ENCODE measurements around the gene SMG5.

SMG5 gene

DNA sequence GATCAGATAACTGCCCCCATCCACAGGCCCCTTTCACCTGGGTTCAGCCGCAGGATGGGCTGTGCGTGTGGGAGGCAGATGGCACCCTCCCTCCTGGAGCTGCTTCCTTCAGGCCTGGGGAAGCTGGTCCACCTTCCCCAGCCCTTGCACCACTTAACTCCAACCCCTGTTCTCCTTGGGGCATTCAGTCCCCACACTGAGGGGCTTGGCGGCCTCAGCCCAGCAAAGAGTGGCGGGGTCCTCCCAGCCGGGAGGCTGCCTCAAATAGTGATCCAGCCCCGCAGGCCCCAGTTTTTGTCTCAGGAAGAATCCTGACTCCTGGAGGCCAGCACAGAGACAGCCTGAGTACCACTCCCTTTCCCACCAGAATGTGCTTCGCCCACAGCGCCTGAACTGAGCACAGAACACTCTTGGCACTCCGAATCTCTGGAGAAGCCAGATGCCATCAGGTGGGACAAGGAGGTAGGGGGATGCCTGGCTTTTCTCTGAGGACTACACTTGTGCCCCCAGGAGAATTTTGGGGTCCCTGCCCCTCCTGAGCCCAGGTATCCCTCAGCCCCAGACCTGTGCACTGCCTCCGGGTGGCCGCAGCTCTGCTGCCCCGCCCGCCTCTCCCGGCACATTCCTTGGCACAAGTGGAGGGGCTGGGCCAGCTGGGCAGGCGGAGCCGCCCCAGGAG lies 35.7 kb downstream of the SMG5 start:
- Histone ChIP-seq H3K4me3 (ENCODE audit: low read length in 2 of 2) (no peak overlapping the region), H3K27me3 (ENCODE audit: control insufficient read depth in 2 of 2, insufficient read depth in 2 of 2, low read length in 2 of 2) (peaks cover 18 to 22% of the 10 kb centered on the region in 2 donors), H3K36me3 (ENCODE audit: control insufficient read depth in 2 of 2, insufficient read depth in 2 of 2, low read length in 2 of 2) (peaks cover 20 to 25% of the 10 kb centered on the region in 2 donors), H3K9ac (ENCODE audit: low read depth in 1 of 2, low read length in 2 of 2) (no peak overlapping the region), H3K4me1 (ENCODE audit: control insufficient read depth in 2 of 2, insufficient read depth in 2 of 2, low read length in 2 of 2) (peaks cover 10 to 16% of the 10 kb centered on the region in 2 donors), H3K9me3 (ENCODE audit: control insufficient read depth in 2 of 2, low read length in 2 of 2) (no peaks in the 10 kb centered on the region), H3K27ac (ENCODE audit: low read depth in 2 of 2, low read length in 2 of 2) (no peak overlapping the region)

DNA sequence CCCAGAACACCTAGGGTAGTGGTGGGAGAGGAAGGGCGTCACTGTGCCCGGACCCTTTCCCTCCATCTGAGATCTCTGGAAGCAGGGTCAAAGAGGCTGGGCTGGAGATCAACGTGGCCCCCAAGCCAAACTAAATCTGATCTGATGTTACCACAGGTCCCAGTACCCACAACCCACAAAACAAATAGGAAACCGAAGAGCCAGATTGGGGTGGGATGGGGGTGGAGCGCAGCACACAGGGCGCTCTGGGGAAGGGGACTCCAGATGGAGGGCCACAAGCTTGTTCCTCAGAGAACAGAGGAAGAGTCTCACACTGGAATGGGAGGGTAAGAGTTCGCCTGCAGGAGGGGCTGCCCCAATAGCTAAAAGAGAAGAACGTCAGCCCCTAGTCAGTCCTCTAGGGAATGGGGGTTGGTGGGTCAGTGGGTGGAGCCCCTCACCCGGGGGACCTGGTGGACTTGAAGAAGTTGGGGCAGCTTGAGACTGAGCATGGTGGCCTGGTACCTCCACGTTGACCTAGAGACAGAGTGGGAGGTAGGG lies 36.3 kb downstream of the SMG5 start:
- no peak overlapping the region for H3K9ac ChIP-seq (ENCODE audit: low read depth in 1 of 2, low read length in 2 of 2)
- H3K27ac ChIP-seq (ENCODE audit: low read depth in 2 of 2, low read length in 2 of 2), result no peak overlapping the region
- H3K4me3 ChIP-seq (ENCODE audit: low read length in 2 of 2), result peak overlapping the region; percentile 49 to 50

GRCh38 chr1:156245451-156246232 lies 37.0 kb downstream of the SMG5 start:
- H3K4me3 ChIP-seq (ENCODE audit: low read length in 2 of 2), result peak overlapping the region; percentile 49 to 50

More for the DNA sequence above, 36.3 kb downstream of the SMG5 start:
- peaks cover 14 to 19% of the 10 kb centered on the region in 2 donors for H3K36me3 ChIP-seq (ENCODE audit: control insufficient read depth in 2 of 2, insufficient read depth in 2 of 2, low read length in 2 of 2)
- H3K27me3 ChIP-seq (ENCODE audit: control insufficient read depth in 2 of 2, insufficient read depth in 2 of 2, low read length in 2 of 2), result peaks cover 18 to 22% of the 10 kb centered on the region in 2 donors
- no peaks in the 10 kb centered on the region for H3K9me3 ChIP-seq (ENCODE audit: control insufficient read depth in 2 of 2, low read length in 2 of 2)
- peaks cover 10 to 15% of the 10 kb centered on the region in 2 donors for H3K4me1 ChIP-seq (ENCODE audit: control insufficient read depth in 2 of 2, insufficient read depth in 2 of 2, low read length in 2 of 2)

DNA sequence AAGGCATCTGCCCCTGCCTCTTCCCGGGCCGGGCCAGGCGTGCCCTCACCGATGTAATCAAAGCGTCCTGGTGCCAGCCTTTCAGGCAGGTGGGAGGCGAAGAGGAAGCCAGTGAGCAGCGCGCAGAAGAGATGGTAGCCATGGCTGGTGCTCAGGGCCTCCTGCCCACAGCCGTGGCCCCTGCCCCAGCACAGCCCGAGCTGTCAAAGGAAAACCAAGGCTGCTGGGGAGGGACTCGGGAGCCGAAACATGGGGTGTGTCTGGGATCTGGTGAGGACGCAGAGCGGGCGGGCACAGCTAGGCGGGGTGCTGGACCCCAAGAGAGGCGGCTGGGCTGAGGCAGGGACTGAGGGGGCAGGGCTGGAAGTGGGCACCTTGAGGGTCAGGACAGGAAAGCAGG lies 37.9 kb downstream of the SMG5 start:
- Histone ChIP-seq H3K4me3 (ENCODE audit: low read length in 2 of 2) (no peak overlapping the region), H3K36me3 (ENCODE audit: control insufficient read depth in 2 of 2, insufficient read depth in 2 of 2, low read length in 2 of 2) (peaks cover 1 to 8% of the 10 kb centered on the region in 2 donors), H3K9ac (ENCODE audit: low read depth in 1 of 2, low read length in 2 of 2) (no peak overlapping the region), H3K27me3 (ENCODE audit: control insufficient read depth in 2 of 2, insufficient read depth in 2 of 2, low read length in 2 of 2) (peaks cover 18 to 22% of the 10 kb centered on the region in 2 donors), H3K9me3 (ENCODE audit: control insufficient read depth in 2 of 2, low read length in 2 of 2) (no peaks in the 10 kb centered on the region), H3K27ac (ENCODE audit: low read depth in 2 of 2, low read length in 2 of 2) (no peak overlapping the region), H3K4me1 (ENCODE audit: control insufficient read depth in 2 of 2, insufficient read depth in 2 of 2, low read length in 2 of 2) (peaks cover 10 to 12% of the 10 kb centered on the region in 2 donors)

More at GRCh38 chr1:156245451-156246232, 37.0 kb downstream of the SMG5 start:
- Histone ChIP-seq H3K4me1 (ENCODE audit: control insufficient read depth in 2 of 2, insufficient read depth in 2 of 2, low read length in 2 of 2) (peaks cover 10 to 12% of the 10 kb centered on the region in 2 donors), H3K27ac (ENCODE audit: low read depth in 2 of 2, low read length in 2 of 2) (no peak overlapping the region), H3K36me3 (ENCODE audit: control insufficient read depth in 2 of 2, insufficient read depth in 2 of 2, low read length in 2 of 2) (peaks cover 7 to 13% of the 10 kb centered on the region in 2 donors), H3K27me3 (ENCODE audit: control insufficient read depth in 2 of 2, insufficient read depth in 2 of 2, low read length in 2 of 2) (peaks cover 18 to 22% of the 10 kb centered on the region in 2 donors), H3K9me3 (ENCODE audit: control insufficient read depth in 2 of 2, low read length in 2 of 2) (no peaks in the 10 kb centered on the region), H3K9ac (ENCODE audit: low read depth in 1 of 2, low read length in 2 of 2) (peak overlapping the region in 1 of 2 donors; percentile 18)

DNA sequence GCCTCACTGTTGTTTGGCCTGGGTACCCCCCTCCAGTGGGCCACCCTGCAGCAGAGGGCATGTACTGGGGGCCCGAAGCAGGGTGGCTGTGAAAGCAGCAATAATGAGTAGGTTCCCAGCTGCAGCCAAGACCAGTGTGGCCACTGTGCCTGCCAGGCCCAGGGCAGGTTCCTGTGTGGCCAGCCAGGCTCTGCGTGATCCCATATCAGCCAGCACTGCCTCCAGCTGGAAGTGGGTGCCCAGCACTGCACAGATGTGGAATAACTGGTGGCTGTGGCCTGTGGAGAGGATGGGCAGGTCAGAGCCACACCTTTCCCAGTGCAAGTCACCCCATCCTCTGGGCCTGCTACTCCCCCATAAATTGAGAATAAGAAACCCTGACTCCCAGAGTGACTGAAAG lies 38.5 kb downstream of the SMG5 start:
- no peaks in the 10 kb centered on the region for H3K9me3 ChIP-seq (ENCODE audit: control insufficient read depth in 2 of 2, low read length in 2 of 2)
- H3K36me3 ChIP-seq (ENCODE audit: control insufficient read depth in 2 of 2, insufficient read depth in 2 of 2, low read length in 2 of 2), result peaks cover 0 to 10% of the 10 kb centered on the region in 2 donors
- peaks cover 10 to 12% of the 10 kb centered on the region in 2 donors for H3K4me1 ChIP-seq (ENCODE audit: control insufficient read depth in 2 of 2, insufficient read depth in 2 of 2, low read length in 2 of 2)
- H3K27ac ChIP-seq (ENCODE audit: low read depth in 2 of 2, low read length in 2 of 2), result no peak overlapping the region
- H3K9ac ChIP-seq (ENCODE audit: low read depth in 1 of 2, low read length in 2 of 2), result no peak overlapping the region
- H3K27me3 ChIP-seq (ENCODE audit: control insufficient read depth in 2 of 2, insufficient read depth in 2 of 2, low read length in 2 of 2), result peaks cover 18 to 22% of the 10 kb centered on the region in 2 donors
- H3K4me3 ChIP-seq (ENCODE audit: low read length in 2 of 2), result no peak overlapping the region

DNA sequence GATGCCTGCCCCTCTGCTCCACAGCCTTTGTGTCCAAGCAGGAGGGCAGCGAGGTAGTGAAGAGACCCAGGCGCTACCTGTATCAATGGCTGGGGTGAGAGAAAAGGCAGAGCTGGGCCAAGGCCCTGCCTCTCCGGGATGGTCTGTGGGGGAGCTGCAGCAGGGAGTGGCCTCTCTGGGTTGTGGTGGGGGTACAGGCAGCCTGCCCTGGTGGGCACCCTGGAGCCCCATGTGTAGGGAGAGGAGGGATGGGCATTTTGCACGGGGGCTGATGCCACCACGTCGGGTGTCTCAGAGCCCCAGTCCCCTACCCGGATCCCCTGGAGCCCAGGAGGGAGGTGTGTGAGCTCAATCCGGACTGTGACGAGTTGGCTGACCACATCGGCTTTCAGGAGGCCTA lies 39.9 kb downstream of the SMG5 start:
- peaks cover 10 to 12% of the 10 kb centered on the region in 2 donors for H3K4me1 ChIP-seq (ENCODE audit: control insufficient read depth in 2 of 2, insufficient read depth in 2 of 2, low read length in 2 of 2)
- peaks cover 6 to 21% of the 10 kb centered on the region in 2 donors for H3K36me3 ChIP-seq (ENCODE audit: control insufficient read depth in 2 of 2, insufficient read depth in 2 of 2, low read length in 2 of 2)
- H3K9ac ChIP-seq (ENCODE audit: low read depth in 1 of 2, low read length in 2 of 2), result no peak overlapping the region
- peaks cover 18 to 22% of the 10 kb centered on the region in 2 donors for H3K27me3 ChIP-seq (ENCODE audit: control insufficient read depth in 2 of 2, insufficient read depth in 2 of 2, low read length in 2 of 2)
- H3K4me3 ChIP-seq (ENCODE audit: low read length in 2 of 2), result no peak overlapping the region
- H3K27ac ChIP-seq (ENCODE audit: low read depth in 2 of 2, low read length in 2 of 2), result no peak overlapping the region
- no peaks in the 10 kb centered on the region for H3K9me3 ChIP-seq (ENCODE audit: control insufficient read depth in 2 of 2, low read length in 2 of 2)

- H3K4me1 ChIP-seq (ENCODE audit: control insufficient read depth in 2 of 2, insufficient read depth in 2 of 2, low read length in 2 of 2), result peaks cover 10 to 12% of the 10 kb centered on the region in 2 donors
- H3K36me3 ChIP-seq (ENCODE audit: control insufficient read depth in 2 of 2, insufficient read depth in 2 of 2, low read length in 2 of 2), result peaks cover 8 to 23% of the 10 kb centered on the region in 2 donors
- H3K27me3 ChIP-seq (ENCODE audit: control insufficient read depth in 2 of 2, insufficient read depth in 2 of 2, low read length in 2 of 2), result peaks cover 18 to 22% of the 10 kb centered on the region in 2 donors
- no peaks in the 10 kb centered on the region for H3K9me3 ChIP-seq (ENCODE audit: control insufficient read depth in 2 of 2, low read length in 2 of 2)
- no peak within 1 kb of the TSS for H3K9ac ChIP-seq (ENCODE audit: low read depth in 1 of 2, low read length in 2 of 2)
- no peak within 1 kb of the TSS for H3K4me3 ChIP-seq (ENCODE audit: low read length in 2 of 2)
- H3K27ac ChIP-seq (ENCODE audit: low read depth in 2 of 2, low read length in 2 of 2), result no peak within 1 kb of the TSS
Observed at GRCh38 chr1:156241926-156242325, 40.7 kb downstream of the SMG5 start, which contains the start of gene BGLAP. BGLAP (plus strand) TSS chr1:156242184; CDS start chr1:156242232, 48 bp downstream.

DNA sequence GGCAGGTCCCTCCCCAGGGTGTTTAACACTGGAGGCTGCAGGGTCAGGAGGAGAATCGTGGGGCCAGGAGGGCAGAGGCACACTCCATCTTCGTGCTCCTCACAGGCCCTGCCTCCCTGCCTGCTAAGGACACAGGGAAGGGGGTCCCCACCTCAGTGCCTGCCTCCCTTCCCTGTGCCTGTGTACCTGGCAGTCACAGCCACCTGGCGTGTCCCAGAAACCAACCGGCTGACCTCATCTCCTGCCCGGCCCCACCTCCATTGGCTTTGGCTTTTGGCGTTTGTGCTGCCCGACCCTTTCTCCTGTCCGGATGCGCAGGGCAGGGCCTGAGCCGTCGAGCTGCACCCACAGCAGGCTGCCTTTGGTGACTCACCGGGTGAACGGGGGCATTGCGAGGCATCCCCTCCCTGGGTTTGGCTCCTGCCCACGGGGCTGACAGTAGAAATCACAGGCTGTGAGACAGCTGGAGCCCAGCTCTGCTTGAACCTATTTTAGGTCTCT lies 41.3 kb downstream of the SMG5 start:
- H3K9me3 ChIP-seq (ENCODE audit: control insufficient read depth in 2 of 2, low read length in 2 of 2), result no peaks in the 10 kb centered on the region
- peaks cover 13 to 27% of the 10 kb centered on the region in 2 donors for H3K36me3 ChIP-seq (ENCODE audit: control insufficient read depth in 2 of 2, insufficient read depth in 2 of 2, low read length in 2 of 2)
- H3K27ac ChIP-seq (ENCODE audit: low read depth in 2 of 2, low read length in 2 of 2), result no peak overlapping the region
- H3K4me1 ChIP-seq (ENCODE audit: control insufficient read depth in 2 of 2, insufficient read depth in 2 of 2, low read length in 2 of 2), result peaks cover 8 to 12% of the 10 kb centered on the region in 2 donors
- no peak overlapping the region for H3K9ac ChIP-seq (ENCODE audit: low read depth in 1 of 2, low read length in 2 of 2)
- no peak overlapping the region for H3K4me3 ChIP-seq (ENCODE audit: low read length in 2 of 2)
- H3K27me3 ChIP-seq (ENCODE audit: control insufficient read depth in 2 of 2, insufficient read depth in 2 of 2, low read length in 2 of 2), result peaks cover 17 to 18% of the 10 kb centered on the region in 2 donors

GRCh38 chr1:156238248-156238647 lies 44.4 kb downstream of the SMG5 start:
- no peak overlapping the region for H3K4me3 ChIP-seq (ENCODE audit: low read length in 2 of 2)
- no peaks in the 10 kb centered on the region for H3K9me3 ChIP-seq (ENCODE audit: control insufficient read depth in 2 of 2, low read length in 2 of 2)
- no peaks in the 10 kb centered on the region for H3K27me3 ChIP-seq (ENCODE audit: control insufficient read depth in 2 of 2, insufficient read depth in 2 of 2, low read length in 2 of 2)
- peaks cover 29 to 42% of the 10 kb centered on the region in 2 donors for H3K36me3 ChIP-seq (ENCODE audit: control insufficient read depth in 2 of 2, insufficient read depth in 2 of 2, low read length in 2 of 2)
- H3K4me1 ChIP-seq (ENCODE audit: control insufficient read depth in 2 of 2, insufficient read depth in 2 of 2, low read length in 2 of 2), result no peaks in the 10 kb centered on the region
- no peak overlapping the region for H3K27ac ChIP-seq (ENCODE audit: low read depth in 2 of 2, low read length in 2 of 2)
- H3K9ac ChIP-seq (ENCODE audit: low read depth in 1 of 2, low read length in 2 of 2), result no peak overlapping the region

Measured in mucosa of rectum (tissue), 2 donors.